Measurements from ENCODE around the gene CFAP46.
"Not testable (repeated sequence)": the region's sequence is repeated elsewhere in the genome, so short reads cannot be mapped to it uniquely, and the experiment has no call there.

Gene CFAP46

DNA sequence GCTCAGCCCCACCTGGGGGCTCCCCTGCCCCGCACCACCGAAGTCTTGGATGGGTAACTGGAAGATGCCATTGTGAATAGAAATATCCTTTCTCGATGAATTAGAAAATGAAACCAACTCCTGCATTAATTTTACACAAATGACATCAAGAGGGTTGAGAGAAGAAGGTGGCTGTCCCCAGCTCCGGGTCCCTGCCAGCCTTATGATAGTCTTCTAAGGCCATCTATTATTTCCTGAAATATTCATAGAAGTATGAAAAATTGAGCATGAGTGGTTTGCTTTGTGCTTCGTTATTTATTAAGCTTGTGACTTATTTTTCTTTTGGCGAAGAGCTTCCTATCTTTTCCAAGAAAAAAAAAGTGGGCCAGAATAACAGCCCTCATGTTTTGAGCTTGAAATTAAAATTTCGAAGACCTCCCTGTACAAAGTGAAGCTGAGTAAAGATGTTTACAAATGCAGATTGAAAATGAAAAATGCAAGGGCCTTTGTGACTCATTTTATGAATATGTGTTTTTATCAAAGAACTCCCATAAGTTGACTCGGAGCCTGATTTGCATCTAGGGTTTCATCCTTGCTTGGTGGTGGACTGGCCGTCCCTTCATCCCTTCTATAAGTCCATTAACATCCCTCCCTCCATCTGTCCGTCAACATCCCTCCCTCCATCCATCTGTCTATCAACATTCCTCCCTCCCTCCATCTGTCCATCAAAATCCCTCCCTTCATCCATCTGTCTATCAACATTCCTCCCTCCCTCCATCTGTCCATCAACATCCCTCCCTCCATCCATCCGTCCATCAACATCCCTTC lies 20.5 kb upstream of the CFAP46 start:
- DNase-seq = no peak

- no peak for DNase-seq
Measured at GRCh38 chr10:132961787-132962622, 19.6 kb upstream of the CFAP46 start.

- DNase-seq = no peak
Measured at GRCh38 chr10:132961420-132961786, 19.0 kb upstream of the CFAP46 start.

DNA sequence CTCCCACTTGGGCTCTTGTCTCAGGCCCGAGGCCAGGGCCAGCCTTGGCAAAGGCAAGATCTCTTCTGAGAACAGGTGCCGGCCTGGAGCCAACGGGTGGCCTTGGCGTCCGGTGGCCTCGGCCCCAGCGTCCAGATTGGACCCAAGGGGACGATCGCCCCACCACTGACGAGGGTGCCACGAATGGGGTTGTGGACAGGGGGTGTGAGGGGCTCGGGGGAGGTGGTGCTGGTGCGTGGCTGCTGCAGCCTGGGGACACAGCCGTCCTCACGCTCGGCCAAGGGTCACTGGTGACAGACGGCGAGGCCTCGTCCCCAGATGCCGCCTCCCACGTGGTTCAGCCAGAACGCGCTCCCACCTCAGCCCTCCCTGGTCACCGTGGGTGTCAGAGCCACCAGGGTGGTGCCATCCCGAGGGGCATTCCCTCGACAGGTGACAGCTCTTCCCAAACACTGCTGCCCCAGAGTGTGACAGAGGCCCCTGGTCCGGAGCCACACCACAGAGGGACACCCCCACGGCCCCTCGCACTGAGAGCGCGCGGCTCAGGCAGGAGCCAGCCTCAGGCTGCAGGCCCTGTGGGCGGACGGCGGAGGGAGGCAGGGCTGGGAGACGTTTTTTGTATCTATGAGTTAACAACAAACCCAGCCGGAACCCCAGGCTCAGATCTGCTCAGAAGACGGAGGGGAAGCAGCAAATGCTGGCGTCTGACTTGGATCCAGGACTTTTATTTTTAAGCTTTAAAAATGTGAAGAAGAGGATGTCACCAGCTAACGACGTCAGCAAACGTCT lies 18.5 kb upstream of the CFAP46 start:
- DNase-seq = no peak

GRCh38 chr10:132960071-132960472 lies 17.7 kb upstream of the CFAP46 start:
- no peak for DNase-seq

DNA sequence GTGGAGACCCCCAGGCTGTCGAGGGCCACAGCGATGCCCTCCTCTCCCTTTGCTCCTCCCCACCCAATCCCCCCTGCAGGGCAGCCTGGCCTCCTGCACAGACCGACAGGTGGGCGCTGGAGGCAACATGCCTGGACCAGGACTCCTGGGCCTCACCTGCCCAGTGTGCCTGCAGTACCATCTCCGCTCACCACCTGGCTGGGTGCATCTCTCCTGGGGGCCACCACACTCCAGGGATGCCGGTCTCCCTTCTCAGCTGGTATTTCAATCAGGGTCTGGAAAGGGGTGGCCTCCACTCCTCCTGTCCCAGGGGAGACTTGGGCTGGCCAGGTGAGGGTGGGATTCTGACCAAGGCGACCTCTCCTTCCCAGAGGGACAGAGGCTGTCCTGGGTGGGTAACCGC lies 17.2 kb upstream of the CFAP46 start:
- DNase-seq = no peak

GRCh38 chr10:132958883-132959558 lies 16.7 kb upstream of the CFAP46 start:
- DNase-seq = no peak

- no peak for DNase-seq
Measured at GRCh38 chr10:132957981-132958882, 15.9 kb upstream of the CFAP46 start.

GRCh38 chr10:132957131-132957530 lies 14.8 kb upstream of the CFAP46 start:
- no peak for DNase-seq

DNA sequence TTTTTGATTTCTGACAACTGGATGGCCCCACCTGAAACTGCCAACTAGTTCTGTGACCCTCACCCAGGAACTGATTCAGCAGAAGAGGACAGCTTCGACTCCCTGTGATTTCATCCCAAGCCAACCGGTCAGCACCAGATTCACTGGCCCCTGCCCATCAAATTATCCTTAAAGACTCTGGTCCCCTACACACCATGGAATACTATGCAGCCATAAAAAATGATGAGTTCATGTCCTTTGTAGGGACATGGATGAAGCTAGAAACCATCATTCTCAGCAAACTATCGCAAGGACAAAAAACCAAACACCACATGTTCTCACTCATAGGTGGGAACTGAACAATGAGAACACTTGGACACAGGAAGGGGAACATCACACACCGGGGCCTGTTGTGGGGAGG lies 13.9 kb upstream of the CFAP46 start:
- not testable (repeated sequence) for DNase-seq

- DNase-seq = no peak
Measured at GRCh38 chr10:132955479-132955878, 13.1 kb upstream of the CFAP46 start.

GRCh38 chr10:132953428-132953827 lies 11.1 kb upstream of the CFAP46 start:
- no peak for DNase-seq

- DNase-seq = no peak
Measured at GRCh38 chr10:132951926-132952325, 9.6 kb upstream of the CFAP46 start.

- DNase-seq = no peak
Measured at GRCh38 chr10:132948351-132948750, 6.0 kb upstream of the CFAP46 start.

DNA sequence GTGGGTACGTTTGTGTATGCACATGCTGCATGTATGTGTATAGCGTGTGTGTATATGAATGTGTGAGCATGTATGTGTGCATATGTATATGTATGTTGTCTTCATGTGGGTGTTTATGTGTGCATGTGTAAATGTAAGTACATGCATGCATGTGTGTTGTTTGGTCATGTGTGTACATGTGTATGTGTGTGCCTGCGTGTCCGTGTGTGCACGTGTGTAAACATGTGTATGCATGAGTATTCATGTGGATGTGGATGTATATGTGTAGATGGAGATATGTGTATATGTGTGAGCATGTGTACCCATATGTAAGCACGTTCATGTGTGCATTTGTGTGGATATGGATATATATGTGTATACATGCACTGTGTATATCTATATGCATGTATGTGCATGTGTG lies 5.5 kb upstream of the CFAP46 start:
- DNase-seq = no peak

DNA sequence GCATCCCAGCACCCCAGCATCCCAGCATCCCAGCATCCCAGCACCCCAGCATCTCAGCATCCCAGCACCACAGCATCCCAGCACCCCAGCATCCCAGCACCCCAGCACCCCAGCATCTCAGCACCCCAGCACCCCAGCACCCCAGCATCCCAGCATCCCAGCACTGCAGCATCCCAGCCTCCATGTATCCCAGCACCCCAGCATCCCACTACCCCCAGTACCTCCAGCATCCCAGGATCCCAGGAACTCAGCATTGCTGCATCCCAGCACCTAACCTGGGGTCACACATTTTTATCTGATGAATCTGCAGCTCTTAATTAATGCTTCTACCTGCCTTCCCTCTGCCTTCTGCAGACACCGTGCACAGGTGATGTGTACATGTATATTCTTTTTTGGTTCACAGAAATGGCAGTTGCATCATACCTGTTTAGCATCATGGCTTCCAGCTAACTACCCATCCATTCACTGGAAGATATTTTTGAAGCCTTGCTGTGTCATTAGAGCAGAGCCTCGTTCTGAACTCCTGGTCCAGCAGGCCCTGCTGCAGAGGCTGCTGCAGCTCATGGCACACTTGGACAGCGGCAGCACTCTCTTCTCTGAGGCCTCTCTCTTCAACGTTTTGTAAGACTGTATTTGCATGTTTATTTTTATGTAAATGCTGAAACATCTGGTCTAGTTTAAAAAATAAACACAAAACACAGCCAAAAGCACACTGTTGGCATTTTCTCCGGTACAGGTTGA lies 4.6 kb upstream of the CFAP46 start:
- DNase-seq = no peak

GRCh38 chr10:132946311-132946710 lies 3.9 kb upstream of the CFAP46 start:
- DNase-seq = no peak

GRCh38 chr10:132945894-132946255 lies 3.5 kb upstream of the CFAP46 start:
- DNase-seq = no peak

- DNase-seq = no peak
Measured at GRCh38 chr10:132945125-132945893, 2.9 kb upstream of the CFAP46 start.

DNA sequence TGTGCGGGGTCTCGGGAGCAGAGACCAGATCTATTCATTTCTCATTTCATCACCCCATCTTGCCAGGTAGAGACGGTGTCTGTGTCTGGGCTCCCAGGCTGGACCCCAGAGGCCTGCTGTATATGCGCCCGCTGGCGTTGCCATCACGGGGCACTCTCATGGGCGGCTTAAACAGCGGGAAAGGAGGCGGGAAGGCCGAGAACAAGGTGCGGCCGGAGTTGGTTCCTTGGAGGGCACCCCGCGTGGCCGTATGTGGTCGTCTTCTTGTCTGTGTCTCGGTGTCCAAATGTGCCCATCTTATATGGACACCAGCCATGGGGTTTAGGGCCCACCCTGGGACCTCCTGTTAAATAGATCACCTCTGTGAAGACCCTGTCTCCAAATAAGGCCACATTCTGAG lies 2.1 kb upstream of the CFAP46 start:
- DNase-seq = no peak

Measured in NCI-H446 (cell line).